K562 (cell line): Measurements from ENCODE around the gene ABCA7. TPM values are rescaled to one million over a fixed set of nuclear protein-coding genes. Genes with fewer than 3 reads are reported as not detected.

Source experiments
- ARNT ChIP-seq, 2 experiments: fragments of 450-650 bp; IDR thresholded peaks; 2 replicates each; pipeline ENCODE4 v1.6.1; 2016; ENCODE audit warnings: mild to moderate bottlenecking in 1 of 2
- BCL6 ChIP-seq: fragments of 250-450 bp; sonication (Bioruptor Pico); IDR thresholded peaks from 2 replicates; pipeline ENCODE4 v1.4.0; 2020
- DACH1 ChIP-seq: fragments of 450-650 bp; IDR thresholded peaks from 2 replicates; pipeline ENCODE4 v1.6.1; 2018; ENCODE audit not compliant: partially characterized antibody
- ELF1 ChIP-seq: fragments of 200-800 bp; sonication (Bioruptor generic); IDR thresholded peaks from 2 replicates; pipeline ENCODE4 v1.6.1; 2016; ENCODE audit warnings: missing genetic modification characterization, missing compliant biosample characterization
- FOXP1 ChIP-seq: sonication (generic); formaldehyde crosslinking; IDR thresholded peaks from 2 replicates; pipeline ENCODE4 v1.8.0; 2022; ENCODE audit warnings: mild to moderate bottlenecking, missing genetic modification reagents
- GATAD2B ChIP-seq: fragments of 450-650 bp; IDR thresholded peaks from 2 replicates; pipeline ENCODE4 v1.6.1; 2017; ENCODE audit warnings: mild to moderate bottlenecking, borderline replicate concordance
- HNRNPL ChIP-seq: fragments of 200-400 bp; formaldehyde crosslinking; IDR thresholded peaks from 2 replicates; pipeline ENCODE4 v1.6.1; 2017; ENCODE audit warnings: low read depth, mild to moderate bottlenecking, low read length
- HOXB6 ChIP-seq: fragments of 250-450 bp; sonication (Bioruptor Pico); IDR thresholded peaks from 2 replicates; pipeline ENCODE4 v1.5.1; 2022; ENCODE audit warnings: mild to moderate bottlenecking, borderline replicate concordance
- KDM1A ChIP-seq, 2 experiments: fragments of 450-650 bp; IDR thresholded peaks; 2 replicates each; pipeline ENCODE4 v1.6.1; 2016; ENCODE audit warnings: mild to moderate bottlenecking in 2 of 2
- MCM7 ChIP-seq, 2 experiments: fragments of 450-650 bp; IDR thresholded peaks; 2 replicates each; pipeline ENCODE4 v1.6.1; 2016 to 2018
- MYBL2 ChIP-seq, 2 experiments: fragments of 450-650 bp in 1 of 2; sonication (generic) in 1 of 2; formaldehyde crosslinking in 1 of 2; IDR thresholded peaks; 2 replicates each; pipeline versions ENCODE4 v1.6.1 to v1.8.1; 2017 to 2022; ENCODE audit warnings: borderline replicate concordance in 1 of 2, inconsistent platforms in 1 of 2, low read depth in 1 of 2, mild to moderate bottlenecking in 1 of 2, missing genetic modification reagents in 1 of 2, moderate library complexity in 1 of 2
- NKRF ChIP-seq: fragments of 450-650 bp; IDR thresholded peaks from 2 replicates; pipeline ENCODE4 v1.6.1; 2016; ENCODE audit warnings: borderline replicate concordance
- PHF8 ChIP-seq: fragments of 200-600 bp; sonication (generic); IDR thresholded peaks from 2 replicates; pipeline ENCODE4 v1.6.1; 2012; ENCODE audit warnings: mixed run types, mild to moderate bottlenecking, inconsistent platforms, low read length, moderate library complexity, borderline replicate concordance
- TCF7 ChIP-seq: sonication (generic); IDR thresholded peaks from 2 replicates; pipeline ENCODE4 v1.6.1; 2016; ENCODE audit warnings: antibody characterized with exemption, borderline replicate concordance
- TEAD4 ChIP-seq, 2 experiments: sonication (generic) in 1 of 2; formaldehyde crosslinking in 1 of 2; IDR thresholded peaks; 2 replicates each; pipeline versions ENCODE4 v1.6.1 to v1.8.0; 2012 to 2022; ENCODE audit warnings: borderline replicate concordance in 1 of 2, inconsistent platforms in 1 of 2, low read length in 1 of 2, mild to moderate bottlenecking in 1 of 2, missing genetic modification reagents in 1 of 2
- TFAP4 ChIP-seq: sonication (generic); formaldehyde crosslinking; IDR thresholded peaks from 2 replicates; pipeline ENCODE4 v1.8.0; 2022; ENCODE audit warnings: missing genetic modification reagents, mild to moderate bottlenecking, moderate library complexity, borderline replicate concordance
- ZEB2 ChIP-seq: fragments of 450-650 bp; IDR thresholded peaks from 2 replicates; pipeline ENCODE4 v1.6.1; 2016
- polyA plus RNA-seq, 8 experiments: library from polyadenylated mRNA; depleted of rRNA in 4 of 8; stranded (reverse) in 5 of 8; unstranded in 3 of 8; fragments of >200 nt; fragmentation: Nextera tagmentation in 2 of 8; fragmentation: Illumina TruSeq in 1 of 8; extraction: Ambion mirVana in 2 of 8; extraction: Trizol in 1 of 8; gene quantifications; 2 replicates each; pipeline versions ENCODE4 v1.2.1 to v1.2.3, GENCODE V29; 2011 to 2014; ENCODE audit warnings: inconsistent platforms in 1 of 8, missing spikeins in 1 of 8
- total RNA-seq, 7 experiments: library from RNA; depleted of rRNA in 6 of 7; stranded (reverse); fragments of >200 nt in 6 of 7; fragmentation: Illumina TruSeq in 2 of 7; extraction: Trizol in 2 of 7; gene quantifications; 2 replicates each; pipeline versions ENCODE4 v1.2.1 to v1.2.3, GENCODE V29; 2011 to 2021; ENCODE audit warnings: low replicate concordance in 1 of 7
- TF ChIP-seq, protein P1 (sequence below): fragments of 250-450 bp; sonication (Bioruptor Pico); IDR thresholded peaks from 2 replicates; pipeline ENCODE4 v1.8.0; 2022; ENCODE audit warnings: moderate library complexity, mild to moderate bottlenecking, inconsistent platforms
- TF ChIP-seq, protein P2 (sequence below): sonication (generic); formaldehyde crosslinking; IDR thresholded peaks from 2 replicates; pipeline ENCODE4 v1.8.1; 2022; ENCODE audit warnings: missing genetic modification reagents
- TF ChIP-seq, protein P3 (sequence below): fragments of 200-800 bp; sonication (Bioruptor generic); IDR thresholded peaks from 2 replicates; pipeline ENCODE4 v1.6.1; 2017; ENCODE audit warnings: missing genetic modification characterization, missing compliant biosample characterization

ABCA7 gene
- total and polyA plus RNA-seq, 9 of the 15 experiments (the other 6 are each of a cell fraction or from before 2014, with no cell fraction given) = 2.3 to 96.1 (median 31.2) TPM

DNA sequence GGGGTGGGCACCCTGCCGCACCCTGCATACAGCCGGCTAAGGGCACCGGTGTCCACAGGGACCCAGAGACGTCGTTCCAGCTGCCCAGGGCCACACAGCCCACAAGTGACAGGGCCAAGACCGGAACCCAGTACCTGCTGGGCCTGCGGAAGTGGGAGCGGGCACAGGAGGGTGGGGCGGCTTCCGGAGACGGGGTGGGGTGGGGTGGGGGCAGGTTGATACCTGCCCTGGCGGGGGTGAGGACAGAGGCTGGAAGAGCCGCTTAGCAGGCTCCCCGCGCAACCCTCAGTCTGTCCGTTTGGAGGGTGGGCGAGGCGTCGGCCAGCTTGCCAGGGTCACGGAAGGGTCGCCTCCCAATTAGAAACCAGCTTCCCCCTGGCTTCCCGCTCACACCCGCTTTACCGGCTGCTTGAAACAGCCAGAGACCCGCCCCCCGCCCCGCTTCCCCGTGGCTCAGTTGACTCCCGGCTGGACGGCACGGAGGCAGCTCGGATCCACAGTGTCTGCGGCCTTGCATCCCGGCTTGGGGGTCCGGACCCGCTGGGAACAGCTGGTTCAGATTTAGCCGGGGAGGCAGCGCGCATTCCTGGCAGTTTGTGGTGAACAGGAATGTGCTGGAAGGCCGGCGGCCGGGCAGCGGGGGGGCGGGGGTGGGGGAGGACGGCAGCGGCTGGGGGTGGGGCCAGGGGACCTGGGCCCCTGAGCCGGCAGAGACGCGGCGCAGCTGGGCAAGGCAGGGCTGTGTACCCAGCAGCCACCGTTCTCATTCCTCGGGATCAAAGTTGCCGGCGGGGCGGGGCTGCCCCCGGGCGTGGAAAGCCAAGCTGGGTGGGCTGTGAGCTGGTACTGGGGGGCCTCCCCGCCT, 11.6 kb upstream of the ABCA7 start (continued):
- peak; percentile 15; the same call in 1 of the 2 replicates for TF ChIP-seq GATAD2B
- TF ChIP-seq KDM1A (IDR thresholded peaks at IDR 0.05) = peak in 1 of 2 experiments; percentile 31; a peak in 1 of 4 replicates
- TF ChIP-seq ARNT (IDR thresholded peaks at IDR 0.05) = no peak
- TF ChIP-seq TFAP4 (CRISPR knock-in tag) = peak; percentile 80; the same call in 1 of the 2 replicates
- TF ChIP-seq FOXP1 = no peak; the same call in 1 of the 2 replicates
- TF ChIP-seq TCF7 = peak; percentile 15; the same call in 1 of the 2 replicates
- TF ChIP-seq, protein P1, sequence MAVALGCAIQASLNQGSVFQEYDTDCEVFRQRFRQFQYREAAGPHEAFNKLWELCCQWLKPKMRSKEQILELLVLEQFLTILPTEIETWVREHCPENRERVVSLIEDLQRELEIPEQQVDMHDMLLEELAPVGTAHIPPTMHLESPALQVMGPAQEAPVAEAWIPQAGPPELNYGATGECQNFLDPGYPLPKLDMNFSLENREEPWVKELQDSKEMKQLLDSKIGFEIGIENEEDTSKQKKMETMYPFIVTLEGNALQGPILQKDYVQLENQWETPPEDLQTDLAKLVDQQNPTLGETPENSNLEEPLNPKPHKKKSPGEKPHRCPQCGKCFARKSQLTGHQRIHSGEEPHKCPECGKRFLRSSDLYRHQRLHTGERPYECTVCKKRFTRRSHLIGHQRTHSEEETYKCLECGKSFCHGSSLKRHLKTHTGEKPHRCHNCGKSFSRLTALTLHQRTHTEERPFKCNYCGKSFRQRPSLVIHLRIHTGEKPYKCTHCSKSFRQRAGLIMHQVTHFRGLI (CRISPR knock-in tag) = no peak
- TF ChIP-seq HNRNPL = no peak
- peak; percentile 24; the same call in 1 of the 2 replicates for TF ChIP-seq PHF8
- no peak for TF ChIP-seq ZEB2
- no peak for TF ChIP-seq HOXB6 (CRISPR knock-in tag)
- TF ChIP-seq, protein P2, sequence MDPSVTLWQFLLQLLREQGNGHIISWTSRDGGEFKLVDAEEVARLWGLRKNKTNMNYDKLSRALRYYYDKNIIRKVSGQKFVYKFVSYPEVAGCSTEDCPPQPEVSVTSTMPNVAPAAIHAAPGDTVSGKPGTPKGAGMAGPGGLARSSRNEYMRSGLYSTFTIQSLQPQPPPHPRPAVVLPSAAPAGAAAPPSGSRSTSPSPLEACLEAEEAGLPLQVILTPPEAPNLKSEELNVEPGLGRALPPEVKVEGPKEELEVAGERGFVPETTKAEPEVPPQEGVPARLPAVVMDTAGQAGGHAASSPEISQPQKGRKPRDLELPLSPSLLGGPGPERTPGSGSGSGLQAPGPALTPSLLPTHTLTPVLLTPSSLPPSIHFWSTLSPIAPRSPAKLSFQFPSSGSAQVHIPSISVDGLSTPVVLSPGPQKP (CRISPR knock-in tag) = no peak
- peak; percentile 63 for TF ChIP-seq TEAD4 (IDR thresholded peaks at IDR 0.05; ENCODE audit: low read length)
- no peak for TF ChIP-seq TEAD4 (CRISPR knock-in tag; IDR thresholded peaks at IDR 0.05; ENCODE audit: borderline replicate concordance)
- TF ChIP-seq, protein P3, sequence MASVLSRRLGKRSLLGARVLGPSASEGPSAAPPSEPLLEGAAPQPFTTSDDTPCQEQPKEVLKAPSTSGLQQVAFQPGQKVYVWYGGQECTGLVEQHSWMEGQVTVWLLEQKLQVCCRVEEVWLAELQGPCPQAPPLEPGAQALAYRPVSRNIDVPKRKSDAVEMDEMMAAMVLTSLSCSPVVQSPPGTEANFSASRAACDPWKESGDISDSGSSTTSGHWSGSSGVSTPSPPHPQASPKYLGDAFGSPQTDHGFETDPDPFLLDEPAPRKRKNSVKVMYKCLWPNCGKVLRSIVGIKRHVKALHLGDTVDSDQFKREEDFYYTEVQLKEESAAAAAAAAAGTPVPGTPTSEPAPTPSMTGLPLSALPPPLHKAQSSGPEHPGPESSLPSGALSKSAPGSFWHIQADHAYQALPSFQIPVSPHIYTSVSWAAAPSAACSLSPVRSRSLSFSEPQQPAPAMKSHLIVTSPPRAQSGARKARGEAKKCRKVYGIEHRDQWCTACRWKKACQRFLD (CRISPR knock-in tag) = no peak
- no peak for TF ChIP-seq MYBL2 (IDR thresholded peaks at IDR 0.05; ENCODE audit: low read depth)
- TF ChIP-seq MYBL2 (CRISPR knock-in tag; IDR thresholded peaks at IDR 0.05; ENCODE audit: borderline replicate concordance) = no peak
- peak; percentile 48 for TF ChIP-seq ELF1
- no peak for TF ChIP-seq BCL6 (CRISPR knock-in tag)
- no peak for TF ChIP-seq MCM7 (IDR thresholded peaks at IDR 0.05)
- peak; percentile 37 for TF ChIP-seq DACH1
- peak; percentile 54; the same call in 1 of the 2 replicates for TF ChIP-seq NKRF
